Cardiac fibroblast (primary cell): ENCODE data around the gene AFG3L2.

Experiments
- DNase-seq, 2 donors: peaks; one replicate each; pipeline versions ENCODE4 v3.0.0 to v3.0.0-alpha.2; 2010; ENCODE audit warnings: low read depth in 2 of 2
- H3K4me3 ChIP-seq, 2 donors: replicated peaks in 1 of 2; 1 replicate in 1 of 2; 2 replicates in 1 of 2; pipeline ENCODE4 v1.5.1; 2011; ENCODE audit warnings: low read depth in 2 of 2, low read length in 2 of 2, mild to moderate bottlenecking in 2 of 2, moderate library complexity in 1 of 2
- TF ChIP-seq, protein P1 (sequence below): IDR thresholded peaks from one replicate; pipeline ENCODE4 v1.5.1; 2011; ENCODE audit warnings: low read depth, mild to moderate bottlenecking, low read length, inconsistent platforms

Gene AFG3L2

DNA sequence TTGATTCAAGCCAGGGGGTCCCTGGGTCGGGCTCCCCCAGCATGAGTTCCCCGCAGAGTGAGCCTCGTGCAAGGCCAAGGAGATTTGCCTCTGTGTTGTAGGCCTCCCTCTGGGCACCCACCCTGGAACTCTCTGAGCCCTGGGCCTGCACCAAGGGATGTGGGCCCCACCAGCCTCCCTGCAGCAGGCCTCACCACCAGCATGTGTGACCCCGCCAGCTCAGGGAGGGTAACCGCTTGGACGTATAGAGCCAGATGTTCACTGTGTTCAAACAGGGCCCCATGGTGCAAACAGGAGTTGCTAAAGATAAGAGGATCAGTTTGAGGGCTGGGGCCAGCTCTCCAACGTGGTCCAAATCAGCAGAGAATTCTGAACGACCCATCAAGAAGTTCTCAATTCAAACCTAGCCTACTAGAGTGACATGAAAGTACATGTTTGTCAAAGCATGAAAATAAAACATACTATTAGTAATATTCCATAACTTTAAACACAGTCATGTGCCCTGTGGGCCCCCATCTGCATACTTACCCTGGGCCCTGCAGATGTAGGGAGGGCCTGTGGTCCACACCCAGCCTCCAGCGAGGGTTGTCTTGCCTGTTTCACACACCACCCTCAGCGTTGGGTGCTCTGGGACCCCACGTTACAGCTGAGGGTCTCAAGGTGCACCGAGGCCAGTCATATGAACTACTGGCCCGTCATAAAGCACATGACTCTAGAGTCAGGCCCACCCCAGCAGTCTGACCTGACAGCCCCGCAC, 74.5 kb downstream of the AFG3L2 start:
- TF ChIP-seq, protein P1, sequence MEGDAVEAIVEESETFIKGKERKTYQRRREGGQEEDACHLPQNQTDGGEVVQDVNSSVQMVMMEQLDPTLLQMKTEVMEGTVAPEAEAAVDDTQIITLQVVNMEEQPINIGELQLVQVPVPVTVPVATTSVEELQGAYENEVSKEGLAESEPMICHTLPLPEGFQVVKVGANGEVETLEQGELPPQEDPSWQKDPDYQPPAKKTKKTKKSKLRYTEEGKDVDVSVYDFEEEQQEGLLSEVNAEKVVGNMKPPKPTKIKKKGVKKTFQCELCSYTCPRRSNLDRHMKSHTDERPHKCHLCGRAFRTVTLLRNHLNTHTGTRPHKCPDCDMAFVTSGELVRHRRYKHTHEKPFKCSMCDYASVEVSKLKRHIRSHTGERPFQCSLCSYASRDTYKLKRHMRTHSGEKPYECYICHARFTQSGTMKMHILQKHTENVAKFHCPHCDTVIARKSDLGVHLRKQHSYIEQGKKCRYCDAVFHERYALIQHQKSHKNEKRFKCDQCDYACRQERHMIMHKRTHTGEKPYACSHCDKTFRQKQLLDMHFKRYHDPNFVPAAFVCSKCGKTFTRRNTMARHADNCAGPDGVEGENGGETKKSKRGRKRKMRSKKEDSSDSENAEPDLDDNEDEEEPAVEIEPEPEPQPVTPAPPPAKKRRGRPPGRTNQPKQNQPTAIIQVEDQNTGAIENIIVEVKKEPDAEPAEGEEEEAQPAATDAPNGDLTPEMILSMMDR = no peak
- no peak overlapping the region for H3K4me3 ChIP-seq
- DNase-seq = no peak

GRCh38 chr18:12301263-12302005, 75.6 kb downstream of the AFG3L2 start:
- TF ChIP-seq, protein P1 = no peak
- H3K4me3 ChIP-seq = no peak overlapping the region
- DNase-seq = no peak

DNA sequence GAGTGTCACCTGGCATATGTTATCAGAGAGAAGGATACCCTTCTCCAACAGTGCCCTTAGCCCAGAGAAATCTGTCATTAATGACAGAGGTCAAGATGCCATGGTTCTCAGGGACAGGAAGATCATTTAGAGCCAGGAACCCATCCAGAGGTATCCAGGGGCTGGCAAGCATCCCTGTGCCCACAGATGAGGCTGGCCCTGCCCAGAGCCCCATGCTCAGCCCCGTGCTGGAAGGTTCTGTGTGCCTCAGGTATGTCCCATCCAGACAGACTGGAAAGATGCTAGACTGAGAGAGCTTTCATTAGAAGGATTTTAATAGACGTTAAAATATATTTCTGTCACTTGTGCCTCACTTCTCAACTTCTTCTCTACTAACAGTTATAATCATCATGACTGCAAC, 77.2 kb downstream of the AFG3L2 start:
- no peak overlapping the region for H3K4me3 ChIP-seq
- DNase-seq = no peak
- TF ChIP-seq, protein P1 = no peak

DNA sequence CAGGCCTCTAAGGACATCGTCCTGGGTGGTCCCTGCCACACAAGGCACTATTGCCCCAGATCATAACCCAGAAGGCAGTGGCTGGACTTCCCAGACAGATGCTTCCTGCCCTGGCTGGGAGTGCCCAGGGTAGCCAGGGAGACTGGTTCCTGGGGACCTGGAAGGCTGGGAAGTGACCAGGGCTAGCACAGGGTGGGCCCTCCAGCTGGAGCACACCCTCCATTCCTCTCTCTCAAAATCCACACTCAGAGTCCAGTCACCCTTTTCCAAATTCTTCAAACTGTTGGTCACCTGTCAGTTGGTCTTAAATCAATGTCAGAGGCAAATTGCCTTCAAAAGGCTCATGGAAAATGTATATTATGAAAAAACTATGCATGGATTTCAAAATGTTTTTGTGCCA, 80.6 kb downstream of the AFG3L2 start:
- H3K4me3 ChIP-seq = no peak overlapping the region
- no peak for DNase-seq
- TF ChIP-seq, protein P1 = no peak

DNA sequence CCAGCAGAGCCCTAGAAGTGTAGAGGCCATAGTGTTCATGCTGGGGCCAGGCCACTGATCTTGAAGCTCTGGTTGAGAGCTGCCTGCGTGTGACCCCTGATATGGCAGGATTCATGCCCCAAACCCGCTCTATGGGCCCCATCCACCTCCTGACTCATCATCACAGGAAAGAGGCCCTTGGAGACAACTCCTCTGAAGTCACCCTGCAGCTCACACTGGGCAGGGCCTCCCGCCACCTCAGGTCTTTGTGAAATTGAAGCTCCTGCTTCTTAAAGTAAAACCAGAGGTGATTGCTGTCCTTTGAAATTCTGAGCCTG, 81.0 kb downstream of the AFG3L2 start:
- no peak overlapping the region for H3K4me3 ChIP-seq
- TF ChIP-seq, protein P1 = no peak
- DNase-seq = peak in 1 of 2 donors; percentile 67

DNA sequence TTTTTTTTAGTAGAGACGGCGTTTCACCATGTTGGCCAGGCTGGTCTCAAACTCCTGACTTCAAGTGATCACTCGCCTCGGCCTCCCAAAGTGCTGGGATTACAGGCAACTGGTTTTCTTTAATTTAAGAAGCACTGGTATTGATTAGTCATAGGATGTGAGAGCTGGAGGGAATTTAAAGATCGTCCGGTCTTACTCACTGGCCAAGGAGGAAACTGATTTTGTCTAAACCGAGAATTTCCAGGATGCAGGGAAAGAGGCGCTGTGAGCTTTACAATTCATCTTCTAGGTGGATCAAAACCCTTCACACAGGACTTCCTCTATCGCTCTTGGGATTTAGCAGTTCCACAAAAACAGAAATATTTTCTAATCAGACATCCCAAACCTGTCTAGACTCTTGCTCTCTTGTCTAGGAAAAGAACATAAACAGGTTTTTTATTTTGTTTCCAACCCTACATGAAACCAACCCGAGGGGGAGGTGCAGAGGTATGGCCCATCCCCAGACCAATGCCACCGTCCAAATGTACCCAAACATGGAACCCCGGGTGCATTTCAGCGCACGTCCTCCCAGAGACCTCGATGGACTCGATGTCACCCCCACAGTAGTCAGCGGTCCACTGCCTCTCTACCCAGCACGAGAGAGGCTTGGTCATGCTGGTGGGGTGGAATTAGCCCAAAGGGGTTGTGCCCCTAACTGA, 81.5 kb downstream of the AFG3L2 start:
- TF ChIP-seq, protein P1 = no peak
- no peak overlapping the region for H3K4me3 ChIP-seq
- peak in 1 of 2 donors; percentile 74 for DNase-seq
